ENCODE results near the gene PIR.

The PIR gene

GRCh38 chrX:15416133-15416993 lies 76.8 kb downstream of the PIR start:
- no peak for FAIRE-seq

GRCh38 chrX:15413101-15413500 lies 80.0 kb downstream of the PIR start:
- FAIRE-seq, result no peak

- FAIRE-seq, result no peak
Measured at GRCh38 chrX:15410947-15411346, 82.2 kb downstream of the PIR start.

- no peak for FAIRE-seq
Measured at GRCh38 chrX:15410430-15410829, 82.7 kb downstream of the PIR start.

- FAIRE-seq, result no peak
Measured at GRCh38 chrX:15405846-15406245, 87.3 kb downstream of the PIR start.

GRCh38 chrX:15404401-15405096 lies 88.6 kb downstream of the PIR start:
- FAIRE-seq, result no peak

GRCh38 chrX:15401378-15401777 lies 91.8 kb downstream of the PIR start:
- no peak for FAIRE-seq

GRCh38 chrX:15399962-15400391 lies 93.2 kb downstream of the PIR start:
- FAIRE-seq, result no peak

- FAIRE-seq, result peak; percentile 33
Measured at GRCh38 chrX:15398874-15399273, 94.3 kb downstream of the PIR start.

- FAIRE-seq, result no peak
Measured at GRCh38 chrX:15395789-15396188, 97.3 kb downstream of the PIR start.

GRCh38 chrX:15391850-15392249 lies 101.3 kb downstream of the PIR start:
- FAIRE-seq, result no peak

GRCh38 chrX:15384304-15384703 lies 108.8 kb downstream of the PIR start, which contains the start of gene VEGFD:
Gene VEGFD (minus strand): TSS chrX:15384413. CDS start chrX:15383946, 467 bp downstream.
- FAIRE-seq, result no peak

- no peak for FAIRE-seq
Measured at GRCh38 chrX:15382813-15383212, 110.3 kb downstream of the PIR start.

GRCh38 chrX:15376956-15377355 lies 116.2 kb downstream of the PIR start:
- no peak for FAIRE-seq

- no peak for FAIRE-seq
Measured at GRCh38 chrX:15373976-15374375, 119.2 kb downstream of the PIR start.

GRCh38 chrX:15366506-15367352 lies 126.4 kb downstream of the PIR start:
- FAIRE-seq, result no peak

GRCh38 chrX:15359701-15360100 lies 133.4 kb downstream of the PIR start:
- FAIRE-seq, result no peak

GRCh38 chrX:15358533-15358932 lies 134.6 kb downstream of the PIR start:
- no peak for FAIRE-seq

GRCh38 chrX:15356444-15356843 lies 136.7 kb downstream of the PIR start:
- no peak for FAIRE-seq

- FAIRE-seq, result no peak
Measured at GRCh38 chrX:15350329-15350996, 142.7 kb downstream of the PIR start.

GRCh38 chrX:15349046-15349445 lies 144.1 kb downstream of the PIR start:
- peak; percentile 99 for FAIRE-seq

GRCh38 chrX:15345976-15346375 lies 147.2 kb downstream of the PIR start:
- no peak for FAIRE-seq

GRCh38 chrX:15344106-15344505 lies 149.0 kb downstream of the PIR start:
- no peak for FAIRE-seq
